H1 (cell line): ENCODE measurements around the gene SPDEF. TPM values are rescaled to one million over a fixed set of nuclear protein-coding genes. Genes with fewer than 3 reads are reported as not detected.

Experiments
- CTCF ChIA-PET: fragments of 300-600 bp; sonication (Branson Sonifier 250); formaldehyde crosslinking; loops from one replicate; lab custom pipeline; 2021; ENCODE audit not compliant: partially characterized antibody; lab: Charles Lee
- POLR2A ChIA-PET: fragments of 300-600 bp; sonication (Branson Sonifier 250); formaldehyde crosslinking; loops from one replicate; lab custom pipeline; 2021; ENCODE audit warnings: inconsistent platforms; ENCODE audit not compliant: partially characterized antibody; lab: Charles Lee
- DNase-seq, 2 experiments: peaks; one replicate each; pipeline versions ENCODE4 v3.0.0 to v3.0.0-alpha.2; 2010 to 2022; ENCODE audit warnings: low spot score in 2 of 2, low read depth in 1 of 2, mixed read lengths in 1 of 2
- FAIRE-seq: peaks from 2 replicates; lab custom pipeline; 2011; peaks lifted over from hg19 to GRCh38; lab: Jason Lieb, UNC
- H2AFZ ChIP-seq: 2 replicates; pipeline ENCODE4 v1.8.1; 2012; ENCODE audit warnings: low read length, inconsistent platforms
- H2AK5ac ChIP-seq: 2 replicates; pipeline ENCODE4 v1.6.1; 2013; ENCODE audit warnings: low read depth, low read length
- H2BK120ac ChIP-seq: replicated peaks from 2 replicates; pipeline ENCODE3; 2013; ENCODE audit warnings: low read depth, low read length, inconsistent platforms
- H2BK12ac ChIP-seq: 2 replicates; pipeline ENCODE4 v1.6.1; 2013; ENCODE audit warnings: low read depth, low read length
- H2BK15ac ChIP-seq: 2 replicates; pipeline ENCODE4 v1.6.1; 2013; ENCODE audit warnings: low read length
- H2BK20ac ChIP-seq: 2 replicates; pipeline ENCODE4 v1.6.1; 2013; ENCODE audit warnings: low read length
- H2BK5ac ChIP-seq: 2 replicates; pipeline ENCODE4 v1.6.1; 2013; ENCODE audit warnings: low read depth, low read length
- H3K14ac ChIP-seq: 2 replicates; pipeline ENCODE4 v1.6.1; 2013; ENCODE audit warnings: inconsistent platforms; ENCODE audit not compliant: insufficient read length
- H3K18ac ChIP-seq: 2 replicates; pipeline ENCODE4 v1.6.1; 2013; ENCODE audit warnings: low read length; ENCODE audit errors: extremely low read depth
- H3K23ac ChIP-seq: 2 replicates; pipeline ENCODE4 v1.6.1; 2013; ENCODE audit warnings: inconsistent platforms; ENCODE audit not compliant: insufficient read length
- H3K23me2 ChIP-seq: 2 replicates; pipeline ENCODE4 v1.6.1; 2013; ENCODE audit warnings: low read depth, low read length
- H3K27ac ChIP-seq: 2 replicates; pipeline ENCODE4 v1.6.1; 2011; ENCODE audit warnings: low read depth, low read length, inconsistent platforms
- H3K27me3 ChIP-seq, 4 experiments: replicated peaks in 1 of 4; 1 replicate in 1 of 4; 2 replicates in 3 of 4; pipeline versions ENCODE4 v1.6.1 to v1.8.1; 2011 to 2013; ENCODE audit warnings: low read length in 3 of 4, mild to moderate bottlenecking in 3 of 4, inconsistent platforms in 2 of 4, mixed read lengths in 2 of 4, moderate library complexity in 1 of 4; ENCODE audit not compliant: control insufficient read depth in 3 of 4, insufficient read depth in 3 of 4; ENCODE audit errors: extremely low read depth in 1 of 4
- H3K36me3 ChIP-seq, 4 experiments: 2 replicates each; pipeline versions ENCODE4 v1.6.1 to v1.8.1; 2011 to 2013; ENCODE audit warnings: mild to moderate bottlenecking in 4 of 4, low read length in 3 of 4, moderate library complexity in 2 of 4, control low read depth in 1 of 4, inconsistent platforms in 1 of 4; ENCODE audit not compliant: insufficient read depth in 4 of 4, control insufficient read depth in 2 of 4
- H3K4ac ChIP-seq: replicated peaks from 2 replicates; pipeline ENCODE3; 2013; ENCODE audit warnings: low read length, low read depth, mixed read lengths, inconsistent platforms; ENCODE audit not compliant: insufficient read length
- H3K4me1 ChIP-seq, 4 experiments: replicated peaks in 1 of 4; 1 replicate in 1 of 4; 2 replicates in 3 of 4; pipeline versions ENCODE4 v1.6.1 to v1.8.1; 2011 to 2013; ENCODE audit warnings: low read length in 3 of 4, inconsistent platforms in 2 of 4, mixed read lengths in 1 of 4; ENCODE audit not compliant: insufficient read depth in 4 of 4, control insufficient read depth in 3 of 4
- H3K4me2 ChIP-seq, 2 experiments: 2 replicates each; pipeline versions ENCODE4 v1.6.1 to v1.8.1; 2011 to 2013; ENCODE audit warnings: low read depth in 2 of 2, low read length in 2 of 2, control low read depth in 1 of 2, inconsistent platforms in 1 of 2, mild to moderate bottlenecking in 1 of 2; ENCODE audit not compliant: insufficient read depth in 1 of 2
- H3K4me3 ChIP-seq, 4 experiments: fragments of 200-600, 300-600 bp in 1 of 4; sonication (generic), shearing (Covaris generic), sonication (Bioruptor Twin) in 1 of 4; 2 replicates each; pipeline versions ENCODE4 v1.5.1 to v1.8.1; 2011 to 2016; ENCODE audit warnings: low read length in 4 of 4, low read depth in 3 of 4, control low read depth in 2 of 4, inconsistent platforms in 2 of 4, mild to moderate bottlenecking in 2 of 4, mixed read lengths in 1 of 4, moderate library complexity in 1 of 4; ENCODE audit not compliant: insufficient read depth in 2 of 4; ENCODE audit errors: extremely low read depth in 1 of 4
- H3K56ac ChIP-seq: replicated peaks from 2 replicates; pipeline ENCODE3; 2013; ENCODE audit warnings: low read depth, mild to moderate bottlenecking, mixed read lengths, low read length, inconsistent platforms; ENCODE audit not compliant: insufficient read length
- H3K79me1 ChIP-seq: 2 replicates; pipeline ENCODE4 v1.6.1; 2013; ENCODE audit warnings: low read depth, low read length, control low read depth
- H3K79me2 ChIP-seq, 2 experiments: 2 replicates each; pipeline versions ENCODE4 v1.6.1 to v1.8.1; 2012 to 2013; ENCODE audit warnings: low read length in 2 of 2, mild to moderate bottlenecking in 2 of 2, inconsistent platforms in 1 of 2; ENCODE audit not compliant: insufficient read depth in 2 of 2, control insufficient read depth in 1 of 2
- H3K9ac ChIP-seq, 4 experiments: replicated peaks in 1 of 4; 1 replicate in 1 of 4; 2 replicates in 3 of 4; pipeline versions ENCODE4 v1.6.1 to v1.8.1; 2011 to 2013; ENCODE audit warnings: low read depth in 3 of 4, low read length in 3 of 4, control low read depth in 2 of 4, mild to moderate bottlenecking in 2 of 4, moderate library complexity in 2 of 4, inconsistent platforms in 1 of 4; ENCODE audit errors: extremely low read depth in 1 of 4
- H3K9me3 ChIP-seq, 2 experiments: 2 replicates each; pipeline versions ENCODE4 v1.6.1 to v1.8.1; 2012 to 2013; ENCODE audit warnings: mild to moderate bottlenecking in 2 of 2, moderate library complexity in 2 of 2, control low read depth in 1 of 2, inconsistent platforms in 1 of 2, low read depth in 1 of 2, low read length in 1 of 2, mixed read lengths in 1 of 2; ENCODE audit not compliant: insufficient read depth in 2 of 2
- H4K20me1 ChIP-seq, 2 experiments: replicated peaks in 1 of 2; 2 replicates each; pipeline versions ENCODE3 to v1.8.1; 2011 to 2013; ENCODE audit warnings: inconsistent platforms in 2 of 2, low read length in 2 of 2, mild to moderate bottlenecking in 1 of 2; ENCODE audit not compliant: insufficient read depth in 2 of 2, control insufficient read depth in 1 of 2
- H4K5ac ChIP-seq: 2 replicates; pipeline ENCODE4 v1.6.1; 2013; ENCODE audit warnings: low read length, low read depth, mixed read lengths, inconsistent platforms; ENCODE audit not compliant: insufficient read length
- H4K8ac ChIP-seq: 2 replicates; pipeline ENCODE4 v1.8.0; 2013; ENCODE audit warnings: mild to moderate bottlenecking, moderate library complexity, low read length, inconsistent platforms; ENCODE audit not compliant: insufficient read depth; ENCODE audit errors: extremely low read depth
- H4K91ac ChIP-seq: replicated peaks from 2 replicates; pipeline ENCODE3; 2013; ENCODE audit warnings: low read length, mixed read lengths, inconsistent platforms; ENCODE audit not compliant: insufficient read length
- CTBP2 ChIP-seq: IDR thresholded peaks from 2 replicates; pipeline ENCODE4 v1.7.0; 2011; ENCODE audit warnings: borderline replicate concordance, mild to moderate bottlenecking, moderate library complexity, mixed read lengths, low read length; ENCODE audit not compliant: insufficient read depth, insufficient read length
- GABPA ChIP-seq: IDR thresholded peaks from 2 replicates; pipeline ENCODE4 v1.6.1; 2011; ENCODE audit warnings: mild to moderate bottlenecking, low read length, moderate library complexity, borderline replicate concordance; ENCODE audit not compliant: insufficient read depth
- KDM1A ChIP-seq: fragments of 200-600, 300-600 bp; sonication (generic); IDR thresholded peaks from 2 replicates; pipeline ENCODE4 v1.7.1; 2016; ENCODE audit warnings: mild to moderate bottlenecking, low read length, borderline replicate concordance
- PHF8 ChIP-seq: fragments of 200-600 bp; sonication (generic); conservative IDR thresholded peaks from 2 replicates; pipeline ENCODE4 v1.7.1; 2012; ENCODE audit warnings: low read depth, mild to moderate bottlenecking, inconsistent platforms, low read length, moderate library complexity
- POU5F1 ChIP-seq: IDR thresholded peaks from 2 replicates; pipeline ENCODE4 v1.6.1; 2011; ENCODE audit warnings: low read depth, mild to moderate bottlenecking, low read length, moderate library complexity
- RBBP5 ChIP-seq: IDR thresholded peaks from 2 replicates; pipeline ENCODE4 v1.7.1; 2012; ENCODE audit warnings: low read depth, mild to moderate bottlenecking, inconsistent platforms, low read length, moderate library complexity, borderline replicate concordance
- RFX5 ChIP-seq: IDR thresholded peaks from 2 replicates; pipeline ENCODE4 v1.6.1; 2011; ENCODE audit warnings: low read depth, low read length, improper control_type of control experiment, borderline replicate concordance
- RXRA ChIP-seq: IDR thresholded peaks from 2 replicates; pipeline ENCODE4 v1.6.1; 2011; ENCODE audit warnings: low read depth, mild to moderate bottlenecking, low read length, moderate library complexity; ENCODE audit not compliant: insufficient read depth
- SP4 ChIP-seq: IDR thresholded peaks from 2 replicates; pipeline ENCODE4 v1.6.1; 2012; ENCODE audit warnings: low read length, inconsistent platforms
- WGBS, 2 experiments: shearing (Covaris generic) in 1 of 2; methylation state at CpG; one replicate each; pipeline versions ENCODE4 v1.1.6 to v1.1.7; 2013 to 2015; ENCODE audit warnings: low lambda C conversion rate in 2 of 2, mixed read lengths in 2 of 2, inconsistent platforms in 1 of 2, low coverage in 1 of 2, missing lambda C conversion rate in 1 of 2; ENCODE audit not compliant: insufficient replicate concordance in 2 of 2, insufficient coverage in 1 of 2, insufficient read length in 1 of 2; ENCODE audit errors: extremely low coverage in 1 of 2, missing lambda C conversion rate in 1 of 2; 5-methylcytosine and 5-hydroxymethylcytosine counted together
- polyA plus RNA-seq, 7 experiments: library from polyadenylated mRNA; depleted of rRNA in 3 of 7; stranded (reverse) in 5 of 7; unstranded in 2 of 7; fragments of >200 nt in 5 of 7; fragments of 200-250 nt in 2 of 7; gene quantifications; 1 replicate in 5 of 7; 2 replicates in 1 of 7; 4 replicates in 1 of 7; pipeline versions ENCODE4 v1.2.1 to v1.2.3, GENCODE V29; 2011 to 2013; ENCODE audit warnings: missing spikeins in 2 of 7, mixed read lengths in 2 of 7
- total RNA-seq: library from RNA; stranded (reverse); fragmentation: NEBNext Ultra II Directional; extraction: Animal tissue kit (Norgen Biotek cat#: 25700); gene quantifications from 2 replicates; pipeline ENCODE4 v1.2.1, GENCODE V29; 2021

The SPDEF gene
- total and polyA plus RNA-seq, 2 of the 8 experiments (the other 6 are each of a cell fraction or from before 2014, with no cell fraction given) = 0.15 to 0.30 TPM

- H3K4ac ChIP-seq = no peak overlapping the region
- WGBS, 2 experiments = 89% methylated on average over 5 of the region's 5 CpGs; no CpG with 5 or more reads in 1 of the 2 experiments
- POLR2A ChIA-PET = interaction anchor here (3.1 kb wide), 1 partner anchor 9 kb away, joined by 15 read pairs; no protein-coding TSS in a partner anchor
- TF ChIP-seq RFX5 (no peak), PHF8 (no peak), SP4 (no peak), RBBP5 (no peak), KDM1A (no peak), RXRA (no peak), GABPA (no peak), CTBP2 (no peak), POU5F1 (no peak)
Measured at GRCh38 chr6:34524971-34525370, 31.2 kb downstream of the SPDEF start.

More at GRCh38 chr6:34524971-34525370, 31.2 kb downstream of the SPDEF start:
- Histone ChIP-seq H3K27ac (no peak overlapping the region), H2BK12ac (no peak overlapping the region), H3K14ac (no peak overlapping the region), H4K20me1 (no peaks in the 10 kb centered on the region), H3K36me3 (no peaks in the 10 kb centered on the region), H3K18ac (no peak overlapping the region), H2AFZ (no peak overlapping the region), H2BK20ac (no peak overlapping the region), H2AK5ac (no peak overlapping the region), H3K56ac (no peak overlapping the region), H3K4me2 (no peak overlapping the region), H3K27me3 (no peaks in the 10 kb centered on the region), H3K4me3 (no peak overlapping the region), H2BK15ac (no peak overlapping the region), H3K9me3 (no peaks in the 10 kb centered on the region), H3K9ac (no peak overlapping the region), H2BK5ac (no peak overlapping the region), H2BK120ac (no peak overlapping the region), H3K4me1 (peaks cover 3 to 20% (median 9%) of the 10 kb centered on the region in 4 experiments), H3K79me2 (no peaks in the 10 kb centered on the region), H3K23me2 (no peaks in the 10 kb centered on the region; the same call in 1 of the 2 replicates), H4K91ac (no peak overlapping the region), H4K5ac (no peak overlapping the region), H3K79me1 (no peaks in the 10 kb centered on the region), H3K23ac (no peak overlapping the region), H4K8ac (no peak overlapping the region)
- CTCF ChIA-PET = interaction anchor here (2.4 to 8.4 kb wide), 4 partner anchors 64 to 87 kb away, joined by 6 to 79 read pairs (median 18); no protein-coding TSS in a partner anchor
- FAIRE-seq (no peak), DNase-seq (no peak)
